Activated T-helper 9 cell treated with anti-CD3 and anti-CD28 coated beads, Interleukin-2, amount 50 U/mL, for 16 hours (primary cell): Measurements from ENCODE around the gene AP4S1.
"Not testable (repeated sequence)": the region's sequence is repeated elsewhere in the genome, so short reads cannot be mapped to it uniquely, and the experiment has no call there.

Experiments used
- DNase-seq: peaks from one replicate; pipeline ENCODE4 v3.0.0-alpha.2; 2020; ENCODE audit warnings: low read depth

AP4S1 gene

DNA sequence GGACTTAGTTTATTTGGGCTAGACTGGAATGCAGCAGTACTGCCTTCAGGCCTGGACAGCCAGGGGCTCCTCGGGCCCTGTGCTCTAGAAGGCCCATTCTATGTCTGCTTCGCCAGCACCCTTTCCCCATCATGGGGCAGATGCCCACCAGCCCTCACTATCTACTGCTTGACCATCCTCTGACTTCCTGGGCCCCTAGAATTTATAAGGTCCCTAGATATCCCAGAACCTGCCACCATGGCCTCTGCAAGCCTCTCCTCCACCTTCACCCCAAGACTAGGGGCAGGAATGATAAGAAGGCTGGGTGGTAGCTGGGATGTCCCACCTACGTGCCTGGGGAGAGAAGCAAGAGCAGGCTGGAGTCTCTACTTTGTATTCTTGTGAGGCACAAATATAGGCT lies 59.6 kb downstream of the AP4S1 start:
- no peak for DNase-seq

DNA sequence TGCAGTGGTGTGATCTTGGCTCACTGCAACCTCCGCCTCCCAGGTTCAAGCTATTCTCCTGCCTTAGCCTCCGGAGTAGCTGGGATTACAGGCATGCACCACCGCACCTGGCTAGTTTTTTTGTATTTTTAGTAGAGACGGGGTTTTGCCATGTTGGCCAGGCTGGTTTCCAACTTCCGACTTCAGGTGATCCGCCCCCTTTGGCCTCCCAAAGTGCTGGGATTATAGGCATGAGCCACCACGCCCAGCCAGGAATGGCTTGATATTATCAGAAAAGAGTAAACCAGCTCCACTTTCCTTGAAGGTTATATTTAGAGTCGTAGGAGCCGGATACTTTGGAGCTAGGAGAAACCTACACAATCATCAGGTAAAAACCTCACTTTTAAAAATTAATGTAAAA lies 61.0 kb downstream of the AP4S1 start:
- DNase-seq, result not testable (repeated sequence)

DNA sequence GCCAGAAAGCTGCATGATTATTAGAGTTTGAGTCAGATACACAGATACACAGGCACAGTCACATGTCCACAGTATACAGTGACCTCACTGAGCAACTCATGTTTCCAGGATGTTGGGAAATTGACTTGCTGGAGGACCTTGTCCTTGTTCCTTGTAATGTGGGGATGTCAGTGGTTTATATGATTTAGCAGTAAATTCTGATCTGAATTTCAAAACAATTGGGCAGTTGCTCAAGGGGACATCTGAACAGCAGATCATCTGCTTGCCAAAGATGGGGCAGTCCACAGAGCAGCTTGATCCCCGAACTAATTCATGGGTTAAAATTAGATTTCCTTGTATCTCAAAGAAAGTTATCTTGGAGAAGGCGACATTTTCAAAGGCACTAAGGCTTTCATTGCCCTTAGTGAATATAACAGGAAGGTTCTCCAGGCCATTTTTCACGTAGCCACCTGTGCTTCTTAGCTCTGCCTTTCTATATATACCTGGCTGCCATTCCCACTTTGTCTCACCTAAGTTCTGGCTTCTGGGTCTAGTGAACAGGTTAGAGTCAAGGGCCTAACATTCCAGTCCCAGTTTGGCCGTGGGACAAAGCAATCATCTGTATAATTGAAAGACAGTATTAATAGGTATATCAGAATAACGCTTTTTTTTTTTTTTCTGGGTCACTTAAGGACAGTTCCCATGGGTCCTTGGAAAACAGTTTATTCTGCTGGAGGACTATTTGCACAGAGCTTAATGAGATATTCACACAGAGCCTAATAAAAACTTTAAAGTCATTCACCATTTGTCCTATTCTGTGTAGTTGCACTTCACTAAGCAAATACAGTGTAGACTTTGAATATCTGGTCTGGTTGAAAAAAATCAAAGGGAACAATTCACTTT lies 65.7 kb downstream of the AP4S1 start:
- no peak for DNase-seq

DNA sequence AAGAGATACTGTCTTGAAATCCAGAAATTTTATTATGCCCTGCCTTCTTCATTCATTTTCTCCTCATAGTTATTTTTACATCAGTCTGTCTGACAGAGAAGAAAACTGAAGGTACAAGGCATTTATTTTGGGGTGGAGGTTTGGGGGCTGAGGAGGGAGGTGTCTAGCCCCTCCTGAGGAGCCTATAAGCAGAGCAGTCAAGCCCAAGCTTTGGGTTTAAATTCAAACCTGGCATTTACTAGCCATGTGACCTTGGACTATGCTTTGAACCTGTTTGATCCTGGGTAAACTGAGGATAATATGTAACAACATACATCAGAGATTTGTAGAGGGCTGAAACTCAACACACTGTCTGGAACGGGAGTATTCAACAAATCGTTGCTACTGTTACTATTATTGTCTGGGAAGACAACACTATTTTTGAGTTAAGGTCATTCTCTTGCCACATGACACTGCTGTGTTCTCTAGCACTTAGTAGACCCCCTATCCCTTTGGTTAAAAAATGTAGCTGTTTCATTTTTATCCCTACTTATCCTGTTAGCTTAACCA lies 66.8 kb downstream of the AP4S1 start:
- no peak for DNase-seq

DNA sequence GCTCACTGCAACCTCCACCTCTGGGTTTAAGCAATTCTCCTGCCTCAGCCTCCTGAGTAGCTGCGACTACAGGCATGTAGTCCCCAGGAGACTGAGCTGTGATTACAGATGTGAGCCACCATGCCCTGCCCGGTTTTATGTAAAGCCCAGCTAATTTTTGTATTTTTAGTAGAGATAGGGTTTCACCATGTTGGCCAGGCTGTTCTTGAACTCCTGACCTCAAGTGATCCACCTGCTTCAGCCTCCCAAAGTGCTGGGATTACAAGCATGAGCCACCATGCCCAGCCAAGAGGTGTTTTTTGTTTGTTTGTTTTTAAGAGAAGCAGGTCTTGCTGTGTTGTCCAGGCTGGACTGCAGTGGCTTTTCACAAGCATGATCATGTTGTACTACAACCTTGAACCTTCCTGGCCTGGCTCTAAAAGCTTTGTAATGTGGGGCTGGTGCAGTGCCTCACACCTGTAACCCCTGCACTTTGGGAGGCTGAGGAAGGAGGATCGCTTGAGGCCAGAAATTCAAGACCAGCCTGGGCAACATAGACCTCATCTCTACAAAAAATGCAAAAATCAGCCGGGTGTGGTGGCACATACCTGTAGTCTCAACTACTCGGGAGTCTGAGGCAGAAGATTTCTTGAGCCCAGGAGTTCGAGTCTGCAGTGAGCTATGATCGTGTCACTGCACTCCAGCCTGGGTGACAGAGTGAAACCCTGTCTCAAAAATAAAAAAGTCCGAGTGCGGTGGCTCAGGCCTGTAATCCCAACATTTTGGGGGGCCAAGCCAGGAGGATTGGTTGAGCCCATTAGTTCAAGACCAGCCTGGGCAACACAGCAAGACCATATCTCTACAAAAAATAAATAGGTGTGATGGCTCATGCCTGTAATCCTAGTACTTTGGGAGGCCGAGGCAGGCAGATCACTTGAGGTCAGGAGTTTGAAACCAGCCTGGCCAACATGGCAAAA lies 68.7 kb downstream of the AP4S1 start:
- not testable (repeated sequence) for DNase-seq

DNA sequence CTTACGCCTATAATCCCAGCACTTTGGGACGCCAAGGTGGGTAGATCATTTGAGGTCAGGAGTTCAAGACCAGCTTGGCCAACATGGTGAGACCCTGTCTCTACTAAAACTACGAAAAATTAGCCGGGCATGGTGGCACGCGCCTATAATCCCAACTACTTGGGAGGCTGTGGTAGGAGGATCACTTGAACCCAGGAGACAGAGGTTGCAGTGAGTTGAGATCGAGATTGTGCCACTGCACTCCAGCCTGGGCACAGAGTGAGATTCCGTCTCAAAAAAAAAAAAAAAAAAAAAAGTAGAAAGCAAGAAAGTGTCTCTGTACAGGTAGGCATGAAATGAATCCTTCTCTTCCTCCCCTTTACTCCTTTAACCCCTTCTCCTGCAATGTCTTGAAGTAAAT lies 70.4 kb downstream of the AP4S1 start:
- not testable (repeated sequence) for DNase-seq

DNA sequence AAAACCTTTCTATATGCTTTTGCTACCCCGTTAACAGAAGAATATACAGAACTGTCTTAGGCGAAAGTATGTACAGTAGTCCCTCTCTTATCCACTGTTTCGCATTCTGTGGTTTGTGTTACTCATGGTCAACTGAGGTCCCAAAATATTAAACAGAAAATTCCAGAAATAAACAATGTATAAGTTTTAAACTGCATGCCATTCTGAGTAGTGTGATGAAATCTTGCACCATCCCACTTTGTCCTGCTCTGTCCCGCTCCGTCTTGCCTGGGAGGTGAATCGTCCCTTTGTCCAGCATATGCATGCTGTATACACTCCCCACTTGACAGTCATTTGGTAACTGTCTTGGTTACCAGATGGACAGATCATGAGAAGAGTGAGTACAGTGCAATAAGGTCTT lies 70.8 kb downstream of the AP4S1 start:
- DNase-seq, result no peak

DNA sequence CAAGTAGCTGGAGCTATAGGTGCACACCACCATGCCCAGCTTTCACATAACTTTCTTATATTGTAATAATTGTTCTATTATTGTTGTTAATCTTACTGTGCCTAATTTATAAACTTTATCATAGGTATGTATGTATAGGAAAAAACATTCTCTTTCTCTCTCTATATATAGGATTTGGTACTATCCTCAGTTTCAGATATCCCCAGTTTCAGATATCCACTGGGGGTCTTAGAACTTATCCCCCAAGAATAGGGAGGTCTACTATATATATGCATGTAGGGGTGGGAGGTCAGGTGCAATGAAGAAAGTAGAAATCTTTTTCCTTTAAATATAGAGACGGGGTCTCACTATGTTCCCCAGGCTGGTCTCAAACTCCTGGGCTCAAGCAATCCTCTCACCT lies 71.6 kb downstream of the AP4S1 start:
- no peak for DNase-seq

DNA sequence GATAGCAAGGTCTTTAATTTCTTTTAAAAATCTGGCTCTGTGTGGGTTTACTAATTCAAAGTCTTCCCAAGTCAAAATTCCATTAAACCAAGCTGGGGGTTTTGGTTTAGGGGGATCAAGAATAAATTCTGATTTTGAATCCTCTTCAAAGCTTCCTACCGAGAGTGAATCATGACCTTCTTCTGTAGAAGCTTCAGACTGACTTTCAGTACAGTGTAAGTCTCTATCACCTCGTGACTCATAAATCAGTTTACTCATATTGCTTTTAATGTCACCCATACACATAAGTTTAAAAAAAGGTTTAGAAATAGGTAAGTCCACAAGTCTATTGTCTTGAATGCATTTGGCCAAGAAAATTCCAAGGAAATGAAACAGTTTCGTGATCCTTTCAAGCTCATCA lies 81.3 kb downstream of the AP4S1 start:
- no peak for DNase-seq

DNA sequence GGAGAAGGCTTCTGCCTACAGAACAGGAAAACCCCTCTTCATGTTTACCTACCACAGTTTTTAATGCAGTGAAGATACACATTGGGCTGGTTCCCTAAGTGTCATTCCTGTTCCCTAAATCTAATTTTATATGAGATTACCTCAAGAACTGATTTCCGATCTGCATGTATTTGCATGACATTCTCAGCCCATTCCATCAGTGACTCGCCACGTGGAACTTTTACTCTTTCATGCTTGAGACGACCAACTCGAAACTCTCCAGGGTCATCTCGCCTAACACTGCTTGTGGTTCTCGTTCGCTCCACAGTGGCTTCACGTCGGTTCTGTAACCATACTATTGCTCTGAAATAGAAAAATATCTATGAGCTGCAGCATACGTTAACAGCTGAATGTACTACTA lies 83.8 kb downstream of the AP4S1 start:
- no peak for DNase-seq

DNA sequence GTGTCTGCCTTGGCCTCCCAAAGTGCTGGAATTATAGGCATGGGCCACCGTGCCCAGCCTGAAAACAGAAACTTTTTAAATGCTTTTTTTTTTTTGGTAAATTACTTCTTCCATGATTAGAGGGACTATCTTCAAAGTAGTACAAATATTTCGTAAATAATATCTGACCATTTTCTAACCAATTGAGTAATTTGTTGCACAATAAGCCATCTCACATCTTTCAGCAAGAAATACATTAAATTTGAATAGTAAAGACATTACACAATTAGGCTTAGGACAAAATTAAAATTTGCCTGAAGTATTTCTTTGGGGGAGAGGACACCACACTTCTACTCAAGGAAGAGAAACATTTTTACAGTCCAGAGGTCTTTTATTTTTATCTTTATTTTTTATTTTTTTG lies 85.4 kb downstream of the AP4S1 start:
- DNase-seq, result no peak

DNA sequence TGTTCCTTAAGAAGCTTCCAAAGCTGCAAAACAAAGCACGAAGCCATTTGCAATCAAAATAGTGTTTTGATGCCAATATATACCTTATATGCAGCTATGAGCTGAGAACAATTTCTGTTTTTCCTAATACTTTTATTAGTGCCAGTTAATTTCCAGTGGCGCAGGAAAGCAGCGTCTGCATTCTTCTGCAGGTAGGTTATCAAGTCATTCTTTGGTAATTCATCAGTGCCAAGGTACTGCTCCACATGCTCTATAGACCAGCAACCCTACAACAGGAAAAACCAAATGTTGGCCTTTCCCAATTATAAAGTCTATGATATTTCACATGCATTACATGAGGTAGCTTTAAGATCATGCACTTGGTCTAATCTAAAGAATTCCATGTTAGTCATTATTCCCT lies 88.3 kb downstream of the AP4S1 start:
- DNase-seq, result no peak

DNA sequence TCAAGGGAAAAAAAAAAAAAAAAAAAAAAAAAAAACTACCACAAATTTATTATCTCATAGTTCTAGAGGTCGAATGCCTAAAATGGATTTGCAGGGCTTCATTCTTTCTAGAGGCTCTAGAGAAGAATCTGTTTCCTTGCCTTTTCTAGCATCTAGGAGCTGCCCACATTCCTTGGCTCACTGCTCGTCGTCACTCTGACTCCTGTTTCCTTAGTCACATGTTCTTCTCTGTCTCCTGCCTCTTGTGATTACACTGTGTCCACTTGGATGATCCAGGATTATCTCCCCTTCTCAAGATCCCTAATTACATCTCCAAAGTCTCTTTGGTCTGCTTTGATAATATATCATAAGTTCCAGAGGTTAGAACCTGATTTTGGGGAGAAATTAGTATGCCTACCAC lies 93.4 kb downstream of the AP4S1 start:
- no peak for DNase-seq

DNA sequence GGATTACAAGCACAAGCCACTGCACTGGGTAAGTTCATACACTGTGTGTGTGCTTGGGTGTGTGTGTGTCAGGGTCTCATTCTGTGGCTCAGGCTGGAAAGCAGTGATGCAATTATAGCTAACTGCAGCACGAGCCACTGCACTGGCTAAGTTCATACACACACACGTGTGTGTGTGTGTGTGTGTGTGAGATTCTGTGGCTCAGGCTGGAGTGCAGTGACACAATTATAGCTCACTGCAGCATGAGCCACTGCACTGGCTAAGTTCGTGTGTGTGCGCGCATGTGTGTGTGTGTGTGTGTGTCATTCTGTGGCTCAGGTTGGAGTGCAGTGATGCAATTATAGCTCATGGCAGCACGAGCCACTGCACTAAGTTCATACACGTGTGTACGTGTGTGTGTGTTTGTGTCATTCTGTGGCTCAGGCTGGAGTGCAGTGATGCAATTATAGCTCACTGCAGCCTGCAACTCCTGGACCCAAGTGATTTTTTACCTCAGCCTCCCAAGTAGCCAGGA lies 96.7 kb downstream of the AP4S1 start:
- DNase-seq, result no peak

DNA sequence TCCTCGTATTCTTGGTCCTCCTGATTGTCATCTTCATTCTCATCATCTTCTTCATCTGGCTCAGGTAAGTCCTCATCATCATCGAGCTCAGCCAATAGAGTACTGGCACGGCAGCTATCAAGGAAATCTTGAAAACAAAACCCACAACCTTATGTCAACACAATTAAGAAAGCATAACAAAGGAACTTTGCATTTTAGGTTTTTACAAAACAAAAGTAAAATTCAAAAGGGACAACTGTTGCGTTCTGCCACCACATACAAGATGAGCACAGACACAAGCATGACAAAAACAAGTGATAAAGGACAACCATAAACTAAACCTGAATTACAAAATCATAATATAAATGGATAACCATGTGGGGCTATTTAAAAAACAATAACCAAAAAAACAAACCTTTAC lies 97.5 kb downstream of the AP4S1 start:
- no peak for DNase-seq

DNA sequence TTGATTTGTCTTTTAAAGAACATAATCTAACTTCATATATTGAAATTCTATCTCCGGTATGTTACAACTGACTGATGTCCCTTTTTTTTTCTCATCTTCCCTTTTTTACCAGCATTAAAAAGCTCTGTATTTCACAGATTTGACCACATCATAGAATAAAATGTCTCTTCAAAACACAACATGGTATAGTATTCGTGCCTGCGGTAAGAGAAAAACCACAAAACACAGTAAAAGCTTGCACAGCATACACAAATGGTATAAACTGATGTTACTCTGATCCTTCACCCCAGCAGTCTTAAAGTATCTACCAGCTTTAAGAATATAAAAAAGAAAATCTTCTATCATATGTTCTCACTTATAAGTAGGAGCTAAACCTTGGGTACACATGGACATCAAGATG lies 98.7 kb downstream of the AP4S1 start:
- no peak for DNase-seq

DNA sequence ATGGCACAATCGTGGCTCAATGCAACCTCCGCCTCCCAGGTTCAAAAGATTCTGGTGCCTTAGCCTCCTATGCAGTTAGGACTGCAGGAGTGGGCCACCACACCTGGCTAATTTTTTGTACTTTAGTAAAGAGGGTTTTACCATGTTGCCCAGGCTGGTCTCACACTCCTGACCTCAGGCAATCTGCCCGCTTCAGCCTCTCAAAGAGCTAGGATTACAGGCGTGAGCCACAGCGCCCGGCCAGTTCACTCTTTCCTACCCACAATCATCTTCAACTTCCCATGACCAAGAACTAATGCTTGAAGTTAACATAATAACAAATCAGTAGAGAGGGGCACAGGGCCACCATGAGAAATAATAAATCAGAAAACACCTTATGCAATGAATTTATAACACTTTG lies 99.8 kb downstream of the AP4S1 start:
- no peak for DNase-seq

DNA sequence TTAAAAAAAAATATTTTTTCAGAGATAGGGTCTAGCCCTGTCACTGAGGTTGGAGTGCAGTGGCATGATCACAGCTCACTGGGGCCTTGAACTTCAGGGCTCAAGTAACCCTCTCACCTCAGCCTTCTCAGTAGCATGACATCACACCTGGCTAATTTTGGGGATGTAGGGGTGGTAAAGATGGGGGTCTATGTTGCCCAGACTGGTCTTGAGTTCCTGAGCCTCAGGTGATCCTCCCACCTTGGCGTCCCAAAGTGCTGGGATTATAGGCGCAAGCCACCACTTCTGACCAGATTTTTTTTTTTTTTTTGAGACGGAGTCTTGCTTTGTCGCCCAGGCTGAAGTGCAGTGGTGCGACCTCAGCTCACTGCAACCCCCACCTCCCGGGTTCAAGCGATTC lies 101.2 kb downstream of the AP4S1 start:
- DNase-seq, result no peak

DNA sequence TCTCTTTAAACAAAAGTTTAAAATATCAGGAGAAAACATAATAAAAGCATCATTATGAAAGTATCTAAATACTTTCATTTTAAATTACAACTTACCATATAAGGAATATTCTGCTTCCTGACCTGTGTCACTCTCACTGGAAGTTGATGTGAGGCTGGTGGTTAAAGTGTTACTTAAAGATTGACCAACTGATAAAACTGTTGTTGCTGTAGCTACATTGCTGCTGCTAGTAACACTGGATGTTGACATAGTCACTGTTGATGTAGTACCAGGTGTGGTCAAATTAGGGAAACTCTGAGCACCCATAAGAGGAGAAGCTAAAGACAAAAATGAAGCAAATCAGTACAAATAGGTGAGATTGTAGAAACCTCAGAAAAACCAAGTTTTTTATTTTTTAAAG lies 102.2 kb downstream of the AP4S1 start:
- DNase-seq, result no peak

DNA sequence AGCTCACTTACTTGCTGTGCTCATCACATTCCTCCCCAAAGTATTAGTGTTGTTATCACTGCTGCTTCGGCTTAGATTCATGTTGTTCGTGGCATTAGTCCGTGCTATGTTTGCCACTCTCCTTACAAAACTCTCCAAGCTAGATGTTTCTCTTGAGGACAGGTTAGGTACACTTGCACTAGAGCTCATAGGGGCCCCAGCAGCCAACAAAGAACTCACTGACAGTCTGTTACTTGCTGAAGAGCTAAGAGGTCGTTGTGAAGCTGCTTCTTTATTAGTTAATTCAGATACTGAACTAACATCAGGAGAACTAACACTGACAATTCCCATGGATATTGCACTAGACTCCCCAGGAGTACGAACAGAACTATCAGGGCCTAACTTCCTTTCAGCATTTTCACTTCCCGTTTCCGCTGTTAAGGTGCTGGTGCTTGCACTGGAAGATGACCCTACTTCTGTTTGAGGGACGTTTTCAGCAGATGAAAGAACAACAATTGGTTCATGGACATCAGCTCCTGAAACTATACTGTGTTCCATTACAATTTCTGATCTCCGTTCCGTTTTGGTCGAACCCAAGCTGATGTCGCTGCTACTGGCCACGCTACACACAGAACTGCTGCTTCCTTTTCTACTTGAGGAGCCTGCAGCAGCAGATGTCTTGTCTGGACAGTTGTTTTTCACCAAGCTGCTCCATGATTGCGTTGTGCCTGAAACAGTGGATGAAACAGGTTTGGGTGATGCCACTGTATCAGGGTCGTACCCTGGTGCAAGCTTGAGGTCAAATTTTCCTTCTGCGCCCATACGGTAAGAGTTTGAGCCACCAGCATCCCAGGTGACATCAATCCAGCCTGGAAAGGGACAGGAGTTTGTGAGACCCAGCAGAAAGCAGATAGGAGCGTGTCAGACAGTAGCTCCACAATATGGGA lies 103.4 kb downstream of the AP4S1 start:
- no peak for DNase-seq

DNA sequence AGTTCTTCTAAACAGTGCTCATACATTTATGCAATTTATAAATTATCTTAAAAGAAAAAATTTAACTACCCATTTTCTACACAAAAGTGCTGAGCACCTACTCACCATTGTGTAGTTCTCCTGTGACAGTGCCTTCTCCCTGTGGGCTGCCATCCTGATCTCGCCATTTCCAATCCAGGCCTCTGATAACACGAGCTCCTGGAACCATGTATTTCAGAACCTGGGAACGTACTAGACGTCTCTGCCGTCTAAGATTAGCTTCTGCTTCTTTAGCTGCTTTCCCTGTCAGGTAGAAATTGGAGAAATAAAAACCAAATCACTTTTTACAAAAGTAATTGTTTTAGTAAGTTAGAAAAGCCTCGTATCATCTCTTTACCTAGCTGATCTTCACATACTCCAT lies 107.7 kb downstream of the AP4S1 start:
- DNase-seq, result no peak
